DOHH2 (cell line): ENCODE results near the gene KCNN3.

Experiments
- H3F3A ChIP-seq: fragments of 200-600 bp; sonication (generic), shearing (Covaris generic); 2 replicates; pipeline ENCODE4 v1.6.0; 2016; ENCODE audit warnings: antibody characterized with exemption, mild to moderate bottlenecking; ENCODE audit not compliant: control insufficient read depth, insufficient read depth
- H3K27ac ChIP-seq: fragments of 200-600 bp; sonication (generic); 2 replicates; pipeline ENCODE4 v1.5.1; 2014; ENCODE audit warnings: low read depth, mild to moderate bottlenecking, low read length, moderate library complexity
- H3K27me3 ChIP-seq: fragments of 200-600 bp; sonication (generic); 2 replicates; pipeline ENCODE4 v1.6.1; 2014; ENCODE audit warnings: mild to moderate bottlenecking, low read length, mixed read lengths; ENCODE audit not compliant: control insufficient read depth
- H3K36me3 ChIP-seq: fragments of 200-600 bp; sonication (generic); 2 replicates; pipeline ENCODE4 v1.6.1; 2014; ENCODE audit warnings: mild to moderate bottlenecking, low read length, moderate library complexity, mixed read lengths; ENCODE audit not compliant: control insufficient read depth
- H3K4me1 ChIP-seq: fragments of 200-600 bp; sonication (generic); 2 replicates; pipeline ENCODE4 v1.6.1; 2014; ENCODE audit warnings: mild to moderate bottlenecking, low read length, mixed read lengths; ENCODE audit not compliant: control insufficient read depth
- H3K4me2 ChIP-seq: fragments of 200-600 bp; sonication (generic); 2 replicates; pipeline ENCODE4 v1.6.0; 2014; ENCODE audit warnings: mild to moderate bottlenecking, low read length, moderate library complexity
- H3K4me3 ChIP-seq: fragments of 200-600 bp; sonication (generic); 2 replicates; pipeline ENCODE4 v1.5.1; 2014; ENCODE audit warnings: mild to moderate bottlenecking, low read length, mixed read lengths
- H3K79me2 ChIP-seq: fragments of 200-600 bp; sonication (generic); 2 replicates; pipeline ENCODE4 v1.6.1; 2014; ENCODE audit warnings: mild to moderate bottlenecking, low read length, mixed read lengths; ENCODE audit not compliant: control insufficient read depth
- H3K9me2 ChIP-seq: fragments of 200-600 bp; sonication (generic); replicated peaks from 2 replicates; pipeline ENCODE4 v1.6.1; 2014; ENCODE audit warnings: mild to moderate bottlenecking, low read length, mixed read lengths; ENCODE audit not compliant: control insufficient read depth
- H3K9me3 ChIP-seq: fragments of 200-600 bp; sonication (generic); 2 replicates; pipeline ENCODE4 v1.6.1; 2014; ENCODE audit warnings: antibody characterized with exemption, low read length, mixed read lengths; ENCODE audit not compliant: control insufficient read depth, insufficient read depth
- H4K20me1 ChIP-seq: fragments of 200-600 bp; sonication (generic); 2 replicates; pipeline ENCODE4 v1.6.0; 2014; ENCODE audit warnings: low read depth, mild to moderate bottlenecking, antibody characterized with exemption, low read length, moderate library complexity; ENCODE audit not compliant: control insufficient read depth, insufficient read depth
- EZH2phosphoT487 ChIP-seq: fragments of 200-600 bp; sonication (generic); IDR thresholded peaks from 2 replicates; pipeline ENCODE4 v1.6.1; 2017; ENCODE audit warnings: borderline replicate concordance, mild to moderate bottlenecking, antibody characterized with exemption, low read length, moderate library complexity, mixed read lengths
- TF ChIP-seq, protein P1 (sequence below): fragments of 200-600 bp; sonication (generic); IDR thresholded peaks from one replicate; pipeline ENCODE4 v1.5.1; 2014; ENCODE audit warnings: antibody characterized with exemption, mild to moderate bottlenecking, low read depth, low read length; ENCODE audit not compliant: poor library complexity, severe bottlenecking

KCNN3 gene

DNA sequence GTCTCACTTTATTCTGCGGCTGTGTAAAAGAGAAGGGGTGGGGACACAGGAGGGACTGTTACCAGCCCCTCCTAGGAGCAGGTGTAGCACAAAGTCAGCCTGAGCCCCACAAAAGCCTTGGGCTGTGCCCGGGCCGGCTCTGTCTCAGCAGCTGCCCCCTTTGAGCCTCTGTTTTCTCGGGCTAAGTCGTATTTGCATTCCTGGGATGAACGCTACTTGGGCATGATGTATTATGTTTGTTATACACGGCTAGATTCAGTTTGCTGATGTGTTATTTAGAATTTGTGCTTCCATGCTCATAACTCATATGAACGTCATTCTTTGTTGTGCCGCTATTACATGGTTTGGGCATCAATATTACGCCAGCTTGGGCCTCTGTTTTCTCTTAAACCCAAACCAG is 47.8 kb downstream of the KCNN3 start:
- Histone ChIP-seq H3K27ac (no peak overlapping the region), H3K9me3 (no peaks in the 10 kb centered on the region), H3K36me3 (peaks cover 69% of the 10 kb centered on the region), H3K27me3 (no peaks in the 10 kb centered on the region), H3K9me2 (no peaks in the 10 kb centered on the region), H4K20me1 (peaks cover 14% of the 10 kb centered on the region), H3K4me3 (no peak overlapping the region), H3K79me2 (peaks cover 67% of the 10 kb centered on the region), H3K4me1 (peaks cover 38% of the 10 kb centered on the region), H3K4me2 (no peak overlapping the region), H3F3A (0 out of 2 replicates have a peak, but pooled peaks cover 5% of the 10 kb centered on the region)
- no peak for TF ChIP-seq EZH2phosphoT487

DNA sequence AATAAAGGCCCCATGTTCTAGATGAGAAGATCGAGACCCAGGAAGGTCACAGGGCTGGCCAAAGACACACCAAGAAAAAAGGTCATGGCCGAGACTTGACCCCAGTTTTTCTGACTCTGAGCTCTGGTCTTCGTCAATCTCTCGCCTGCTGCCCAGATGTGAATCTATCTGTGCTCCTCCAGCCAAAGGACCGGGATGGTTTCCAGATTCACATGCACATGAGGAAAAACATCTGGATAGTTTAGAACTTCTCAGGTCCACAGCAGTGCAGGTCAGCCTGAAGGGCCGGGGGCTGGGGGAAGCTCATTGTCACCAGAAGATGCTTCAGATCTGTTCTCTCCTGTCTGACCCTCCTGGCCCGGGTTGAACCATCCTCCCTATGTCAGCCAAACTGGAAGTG is 49.0 kb downstream of the KCNN3 start:
- peaks cover 44% of the 10 kb centered on the region for H3K4me1 ChIP-seq
- TF ChIP-seq EZH2phosphoT487: no peak
- TF ChIP-seq, protein P1, sequence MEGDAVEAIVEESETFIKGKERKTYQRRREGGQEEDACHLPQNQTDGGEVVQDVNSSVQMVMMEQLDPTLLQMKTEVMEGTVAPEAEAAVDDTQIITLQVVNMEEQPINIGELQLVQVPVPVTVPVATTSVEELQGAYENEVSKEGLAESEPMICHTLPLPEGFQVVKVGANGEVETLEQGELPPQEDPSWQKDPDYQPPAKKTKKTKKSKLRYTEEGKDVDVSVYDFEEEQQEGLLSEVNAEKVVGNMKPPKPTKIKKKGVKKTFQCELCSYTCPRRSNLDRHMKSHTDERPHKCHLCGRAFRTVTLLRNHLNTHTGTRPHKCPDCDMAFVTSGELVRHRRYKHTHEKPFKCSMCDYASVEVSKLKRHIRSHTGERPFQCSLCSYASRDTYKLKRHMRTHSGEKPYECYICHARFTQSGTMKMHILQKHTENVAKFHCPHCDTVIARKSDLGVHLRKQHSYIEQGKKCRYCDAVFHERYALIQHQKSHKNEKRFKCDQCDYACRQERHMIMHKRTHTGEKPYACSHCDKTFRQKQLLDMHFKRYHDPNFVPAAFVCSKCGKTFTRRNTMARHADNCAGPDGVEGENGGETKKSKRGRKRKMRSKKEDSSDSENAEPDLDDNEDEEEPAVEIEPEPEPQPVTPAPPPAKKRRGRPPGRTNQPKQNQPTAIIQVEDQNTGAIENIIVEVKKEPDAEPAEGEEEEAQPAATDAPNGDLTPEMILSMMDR: no peak
- no peak overlapping the region for H3K27ac ChIP-seq
- H3K9me3 ChIP-seq: no peaks in the 10 kb centered on the region
- no peak overlapping the region for H3K4me3 ChIP-seq
- H4K20me1 ChIP-seq: peaks cover 12% of the 10 kb centered on the region; the same call in 1 of the 2 replicates
- H3K36me3 ChIP-seq: peaks cover 75% of the 10 kb centered on the region
- no peak overlapping the region for H3K4me2 ChIP-seq
- no peaks in the 10 kb centered on the region for H3F3A ChIP-seq
- H3K27me3 ChIP-seq: no peaks in the 10 kb centered on the region
- no peaks in the 10 kb centered on the region for H3K9me2 ChIP-seq
- peaks cover 66% of the 10 kb centered on the region for H3K79me2 ChIP-seq

DNA sequence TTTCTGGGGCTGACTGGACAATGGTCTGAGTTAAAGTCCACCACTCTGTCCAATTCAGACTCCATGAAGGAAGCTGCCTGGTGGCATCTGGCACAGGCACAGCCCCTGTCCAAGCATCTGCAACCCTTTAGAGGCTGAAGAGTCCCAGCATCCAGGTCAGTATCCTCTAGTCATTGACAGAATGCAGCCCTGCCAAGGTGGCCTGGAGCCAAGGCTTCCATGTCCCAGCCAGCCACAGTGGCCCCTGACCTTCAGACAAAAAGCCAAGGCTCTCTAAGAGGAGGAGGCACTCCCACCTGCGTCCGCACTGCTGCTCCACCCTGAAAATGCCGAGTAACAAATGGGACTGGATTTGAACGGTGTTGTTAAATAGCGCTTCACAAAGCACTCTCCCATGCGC is 49.4 kb downstream of the KCNN3 start:
- Histone ChIP-seq H3K4me2 (no peak overlapping the region), H4K20me1 (peaks cover 12% of the 10 kb centered on the region; the same call in 1 of the 2 replicates), H3K4me3 (no peak overlapping the region), H3K79me2 (peaks cover 68% of the 10 kb centered on the region), H3K27me3 (no peaks in the 10 kb centered on the region), H3K9me3 (no peaks in the 10 kb centered on the region), H3K36me3 (peaks cover 77% of the 10 kb centered on the region), H3F3A (no peaks in the 10 kb centered on the region), H3K27ac (no peak overlapping the region), H3K4me1 (peaks cover 44% of the 10 kb centered on the region), H3K9me2 (no peaks in the 10 kb centered on the region)
- no peak for TF ChIP-seq EZH2phosphoT487
- TF ChIP-seq, protein P1: no peak

DNA sequence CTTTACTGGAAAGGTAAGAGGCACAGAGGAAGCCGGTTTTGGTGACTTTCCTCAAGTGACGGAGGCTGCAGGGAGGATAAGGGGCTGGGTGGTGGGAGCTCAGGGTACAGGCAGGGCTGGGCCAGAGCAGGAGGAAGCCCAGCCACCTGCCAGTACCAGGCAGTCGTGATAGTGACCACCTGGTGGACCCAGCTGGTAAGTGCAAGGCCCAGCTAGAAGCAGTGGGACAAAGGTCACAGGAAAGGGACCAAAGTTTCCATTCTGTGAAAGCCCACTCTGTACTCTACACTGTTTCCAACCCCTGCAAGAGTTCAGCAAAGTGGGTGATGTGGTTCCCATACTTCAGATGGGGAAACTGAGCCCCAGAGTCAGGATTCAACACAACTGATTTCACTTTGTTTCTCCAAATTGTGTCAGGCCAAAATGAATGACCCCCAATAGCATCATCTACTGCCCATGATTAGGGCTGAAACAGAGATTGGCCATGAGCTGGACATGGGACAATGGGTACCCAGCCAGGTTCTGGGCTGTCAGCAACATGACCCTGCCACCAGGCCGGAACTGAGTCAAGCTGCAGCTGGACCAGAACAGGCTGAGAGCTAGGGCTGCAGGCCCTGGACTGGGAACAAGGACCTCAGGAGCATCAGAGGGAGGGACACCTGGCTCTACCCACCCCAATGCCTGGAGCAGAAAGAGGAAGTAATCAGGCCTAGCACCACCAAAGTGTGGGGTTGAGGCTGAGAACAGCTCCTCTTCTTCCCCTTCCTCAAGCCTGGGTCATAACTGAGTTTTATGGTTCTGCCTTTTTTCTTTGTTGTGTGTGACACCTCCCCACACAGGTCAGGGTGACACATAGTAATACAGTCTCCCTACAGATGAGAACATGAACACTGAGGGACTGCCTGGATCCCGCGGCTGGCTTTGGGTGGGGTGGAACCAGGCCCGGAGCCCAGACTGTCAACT is 50.2 kb downstream of the KCNN3 start:
- Histone ChIP-seq H3K4me2 (peak overlapping the region; percentile 15; the same call in 1 of the 2 replicates), H4K20me1 (peaks cover 12% of the 10 kb centered on the region; the same call in 1 of the 2 replicates), H3K27ac (no peak overlapping the region), H3K36me3 (peaks cover 84% of the 10 kb centered on the region), H3F3A (no peaks in the 10 kb centered on the region), H3K4me1 (peaks cover 44% of the 10 kb centered on the region), H3K27me3 (no peaks in the 10 kb centered on the region), H3K9me2 (no peaks in the 10 kb centered on the region), H3K9me3 (no peaks in the 10 kb centered on the region), H3K4me3 (no peak overlapping the region), H3K79me2 (peaks cover 73% of the 10 kb centered on the region)
- no peak for TF ChIP-seq EZH2phosphoT487
- TF ChIP-seq, protein P1: peak; percentile 17
